Fibroblast of skin of left quadriceps (primary cell): ENCODE data around the gene LCN1.
"Not testable (repeated sequence)": the region's sequence is repeated elsewhere in the genome, so short reads cannot be mapped to it uniquely, and the experiment has no call there.

Experiments used
- DNase-seq, 2 experiments: peaks; one replicate each; pipeline ENCODE4 v3.0.0-alpha.2; 2013; ENCODE audit warnings: low read depth in 2 of 2

Gene LCN1

GRCh38 chr9:135504262-135505243 lies 16.7 kb upstream of the LCN1 start:
- peak in 1 of 2 experiments; percentile 3 for DNase-seq

- no peak for DNase-seq
These were observed 15.6 kb upstream of the LCN1 start for GRCh38 chr9:135505406-135506187.

- no peak for DNase-seq
These were observed 14.7 kb upstream of the LCN1 start for GRCh38 chr9:135506327-135507103.

- DNase-seq, result no peak
These were observed 13.9 kb upstream of the LCN1 start for GRCh38 chr9:135507104-135508035.

- no peak for DNase-seq
These were observed 12.9 kb upstream of the LCN1 start for GRCh38 chr9:135508211-135508820.

- DNase-seq, result no peak
These were observed 11.8 kb upstream of the LCN1 start for GRCh38 chr9:135509458-135509857.

- no peak for DNase-seq
These were observed 9.0 kb upstream of the LCN1 start for GRCh38 chr9:135512241-135512603.

GRCh38 chr9:135512904-135513303 lies 8.3 kb upstream of the LCN1 start:
- no peak for DNase-seq

GRCh38 chr9:135513351-135513846 lies 7.8 kb upstream of the LCN1 start:
- DNase-seq, result no peak

GRCh38 chr9:135513906-135514305 lies 7.3 kb upstream of the LCN1 start:
- DNase-seq, result not testable (repeated sequence)

- DNase-seq, result no peak
These were observed 6.7 kb upstream of the LCN1 start for GRCh38 chr9:135514342-135515082.

- DNase-seq, result no peak
These were observed 5.9 kb upstream of the LCN1 start for GRCh38 chr9:135515083-135515951.

GRCh38 chr9:135516132-135516860 lies 4.9 kb upstream of the LCN1 start:
- DNase-seq, result no peak

GRCh38 chr9:135517407-135517822 lies 3.8 kb upstream of the LCN1 start:
- no peak for DNase-seq

- no peak for DNase-seq
These were observed 1.9 kb upstream of the LCN1 start for GRCh38 chr9:135519179-135519971.

- no peak for DNase-seq
These were observed 412 bp downstream of the LCN1 start for GRCh38 chr9:135521608-135522095.
